Gastroesophageal sphincter (tissue), 3 donors: ENCODE results near the gene IZUMO4.

Experiments
- CTCF ChIP-seq, 4 experiments: fragments of 200-600 bp in 2 of 4; fragments of 450-650 bp in 2 of 4; sonication (generic) in 1 of 4; IDR thresholded peaks; one replicate each; pipeline ENCODE4 v1.5.1; 2017 to 2019; ENCODE audit warnings: antibody characterized with exemption in 4 of 4, mild to moderate bottlenecking in 2 of 4, moderate library complexity in 2 of 4
- EP300 ChIP-seq: sonication (generic); formaldehyde crosslinking; IDR thresholded peaks from one replicate; pipeline ENCODE4 v1.6.1; 2017; ENCODE audit warnings: antibody characterized with exemption, mild to moderate bottlenecking
- POLR2AphosphoS5 ChIP-seq: sonication (generic); formaldehyde crosslinking; IDR thresholded peaks from one replicate; pipeline ENCODE4 v1.6.1; 2017; ENCODE audit warnings: antibody characterized with exemption

- no peak for TF ChIP-seq CTCF (IDR thresholded peaks at IDR 0.05)
- TF ChIP-seq POLR2AphosphoS5 = no peak
- no peak for TF ChIP-seq EP300
Observed at GRCh38 chr19:2148482-2149135, 51.9 kb downstream of the IZUMO4 start.
